SU-DHL-6 (cell line): ENCODE data around the gene ADSS2.

Source experiments
- H2AFZ ChIP-seq: fragments of 200-600 bp; sonication (generic); 2 replicates; pipeline ENCODE4 v1.6.1; 2014; ENCODE audit warnings: low read depth, mild to moderate bottlenecking, moderate library complexity, mixed read lengths, antibody characterized with exemption, low read length; ENCODE audit not compliant: severe bottlenecking
- H3F3A ChIP-seq: fragments of 200-600 bp; shearing (Covaris generic); 2 replicates; pipeline ENCODE4 v1.6.0; 2016; ENCODE audit warnings: antibody characterized with exemption, mild to moderate bottlenecking; ENCODE audit not compliant: insufficient read depth
- H3K27ac ChIP-seq: fragments of 200-600 bp; sonication (generic); 2 replicates; pipeline ENCODE4 v1.5.1; 2016; ENCODE audit warnings: low read depth, mild to moderate bottlenecking, low read length, moderate library complexity, mixed read lengths
- H3K27me3 ChIP-seq: fragments of 200-600 bp; sonication (generic), shearing (Covaris generic); 2 replicates; pipeline ENCODE4 v1.6.0; 2014; ENCODE audit warnings: mild to moderate bottlenecking, low read length
- H3K36me3 ChIP-seq: fragments of 200-600 bp; sonication (generic); 2 replicates; pipeline ENCODE4 v1.6.1; 2014; ENCODE audit warnings: mild to moderate bottlenecking, low read length, mixed read lengths
- H3K4me2 ChIP-seq: fragments of 300-600, 200-600 bp; shearing (Covaris generic), sonication (generic); 2 replicates; pipeline ENCODE4 v1.6.0; 2014; ENCODE audit warnings: low read length, low read depth, mild to moderate bottlenecking; ENCODE audit not compliant: poor library complexity, severe bottlenecking
- H3K4me3 ChIP-seq: fragments of 200-600 bp; sonication (generic); 2 replicates; pipeline ENCODE4 v1.5.1; 2014; ENCODE audit warnings: antibody characterized with exemption, low read length, mild to moderate bottlenecking, mixed read lengths; ENCODE audit not compliant: insufficient read depth, poor library complexity, severe bottlenecking
- H3K79me2 ChIP-seq: fragments of 200-600 bp; sonication (generic); 2 replicates; pipeline ENCODE4 v1.6.1; 2014; ENCODE audit warnings: mild to moderate bottlenecking, low read length, moderate library complexity; ENCODE audit not compliant: insufficient read depth
- H3K9ac ChIP-seq: fragments of 200-600 bp; sonication (generic); 2 replicates; pipeline ENCODE4 v1.7.0; 2014; ENCODE audit warnings: mild to moderate bottlenecking, low read length
- H3K9me2 ChIP-seq: fragments of 200-600 bp; sonication (generic); replicated peaks from 2 replicates; pipeline ENCODE4 v1.6.1; 2014; ENCODE audit warnings: low read length; ENCODE audit not compliant: insufficient read depth
- H3K9me3 ChIP-seq: fragments of 200-600 bp; sonication (generic); 2 replicates; pipeline ENCODE4 v1.6.1; 2014; ENCODE audit warnings: low read length, mixed read lengths; ENCODE audit not compliant: insufficient read depth
- H4K20me1 ChIP-seq: fragments of 200-600 bp; sonication (generic); 2 replicates; pipeline ENCODE4 v1.6.1; 2014; ENCODE audit warnings: low read depth, mild to moderate bottlenecking, antibody characterized with exemption, low read length, moderate library complexity, mixed read lengths
- EZH2phosphoT487 ChIP-seq: fragments of 200-600 bp; sonication (generic), shearing (Covaris generic); conservative IDR thresholded peaks from 2 replicates; pipeline ENCODE4 v1.6.1; 2018; ENCODE audit warnings: mild to moderate bottlenecking, antibody characterized with exemption, low read length, moderate library complexity, mixed read lengths
- TF ChIP-seq, protein P1 (sequence below): fragments of 200-600 bp; sonication (generic); IDR thresholded peaks from one replicate; pipeline ENCODE4 v1.5.1; 2017; ENCODE audit warnings: antibody characterized with exemption, mild to moderate bottlenecking, low read length, moderate library complexity; ENCODE audit not compliant: insufficient read depth, poor library complexity, severe bottlenecking

Gene ADSS2

DNA sequence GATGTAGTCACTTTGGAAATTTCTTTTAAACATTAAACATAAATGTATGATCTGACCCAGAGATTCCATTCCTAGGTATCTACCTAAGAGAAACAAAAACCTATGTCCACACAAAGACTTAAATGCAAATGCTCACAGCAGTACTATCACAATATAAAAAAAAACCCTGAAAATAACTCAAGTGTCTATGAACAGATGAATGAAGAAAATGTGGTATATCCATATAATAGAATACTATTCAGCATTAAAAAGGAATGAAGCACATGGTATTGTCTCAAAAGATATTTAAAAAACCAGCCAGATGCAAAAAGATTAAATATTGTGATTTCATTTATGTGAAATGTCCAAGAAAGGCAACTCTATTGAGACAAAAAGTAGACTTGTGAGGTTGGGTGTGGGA lies 48.3 kb downstream of the ADSS2 start:
- Histone ChIP-seq H3K79me2 (no peaks in the 10 kb centered on the region), H3K27ac (no peak overlapping the region), H3K27me3 (no peaks in the 10 kb centered on the region), H2AFZ (no peak overlapping the region), H3K36me3 (peaks cover 15% of the 10 kb centered on the region; the same call in 1 of the 2 replicates), H4K20me1 (no peaks in the 10 kb centered on the region), H3K9me2 (no peaks in the 10 kb centered on the region), H3K4me2 (no peak overlapping the region), H3K9me3 (no peaks in the 10 kb centered on the region), H3K4me3 (no peak overlapping the region), H3K9ac (no peak overlapping the region), H3F3A (peaks cover 5% of the 10 kb centered on the region; the same call in 1 of the 2 replicates)
- no peak for TF ChIP-seq EZH2phosphoT487
- TF ChIP-seq, protein P1, sequence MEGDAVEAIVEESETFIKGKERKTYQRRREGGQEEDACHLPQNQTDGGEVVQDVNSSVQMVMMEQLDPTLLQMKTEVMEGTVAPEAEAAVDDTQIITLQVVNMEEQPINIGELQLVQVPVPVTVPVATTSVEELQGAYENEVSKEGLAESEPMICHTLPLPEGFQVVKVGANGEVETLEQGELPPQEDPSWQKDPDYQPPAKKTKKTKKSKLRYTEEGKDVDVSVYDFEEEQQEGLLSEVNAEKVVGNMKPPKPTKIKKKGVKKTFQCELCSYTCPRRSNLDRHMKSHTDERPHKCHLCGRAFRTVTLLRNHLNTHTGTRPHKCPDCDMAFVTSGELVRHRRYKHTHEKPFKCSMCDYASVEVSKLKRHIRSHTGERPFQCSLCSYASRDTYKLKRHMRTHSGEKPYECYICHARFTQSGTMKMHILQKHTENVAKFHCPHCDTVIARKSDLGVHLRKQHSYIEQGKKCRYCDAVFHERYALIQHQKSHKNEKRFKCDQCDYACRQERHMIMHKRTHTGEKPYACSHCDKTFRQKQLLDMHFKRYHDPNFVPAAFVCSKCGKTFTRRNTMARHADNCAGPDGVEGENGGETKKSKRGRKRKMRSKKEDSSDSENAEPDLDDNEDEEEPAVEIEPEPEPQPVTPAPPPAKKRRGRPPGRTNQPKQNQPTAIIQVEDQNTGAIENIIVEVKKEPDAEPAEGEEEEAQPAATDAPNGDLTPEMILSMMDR, result no peak

DNA sequence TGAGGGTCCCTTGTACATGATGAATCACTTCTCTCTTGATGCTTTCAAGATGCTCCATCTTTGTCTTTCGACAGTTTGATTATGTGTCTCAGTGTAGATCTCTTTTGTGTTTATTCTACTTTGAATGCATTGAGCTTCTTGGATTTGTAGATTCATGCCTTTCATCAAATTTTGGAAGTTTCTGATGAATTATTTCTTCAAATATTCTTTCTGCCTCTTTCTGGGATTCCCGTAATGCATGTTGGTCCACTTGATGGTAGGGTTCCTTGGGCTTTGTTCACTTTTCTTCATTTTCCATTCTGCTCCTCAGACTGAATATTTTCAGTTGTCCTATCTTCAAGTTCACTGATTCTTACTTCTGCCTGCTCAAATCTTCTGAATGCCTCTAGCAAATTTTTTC lies 50.7 kb downstream of the ADSS2 start:
- no peak overlapping the region for H3K9ac ChIP-seq
- no peaks in the 10 kb centered on the region for H3K9me2 ChIP-seq
- H4K20me1 ChIP-seq, result no peaks in the 10 kb centered on the region
- no peaks in the 10 kb centered on the region for H3K79me2 ChIP-seq
- TF ChIP-seq, protein P1, result no peak
- no peak for TF ChIP-seq EZH2phosphoT487
- H3K4me3 ChIP-seq, result no peak overlapping the region
- no peaks in the 10 kb centered on the region for H3K27me3 ChIP-seq
- no peak overlapping the region for H3K27ac ChIP-seq
- no peak overlapping the region for H3K4me2 ChIP-seq
- no peak overlapping the region for H2AFZ ChIP-seq
- H3K9me3 ChIP-seq, result no peaks in the 10 kb centered on the region
- H3K36me3 ChIP-seq, result peaks cover 10% of the 10 kb centered on the region; the same call in 1 of the 2 replicates
- H3F3A ChIP-seq, result peaks cover 5% of the 10 kb centered on the region; the same call in 1 of the 2 replicates

DNA sequence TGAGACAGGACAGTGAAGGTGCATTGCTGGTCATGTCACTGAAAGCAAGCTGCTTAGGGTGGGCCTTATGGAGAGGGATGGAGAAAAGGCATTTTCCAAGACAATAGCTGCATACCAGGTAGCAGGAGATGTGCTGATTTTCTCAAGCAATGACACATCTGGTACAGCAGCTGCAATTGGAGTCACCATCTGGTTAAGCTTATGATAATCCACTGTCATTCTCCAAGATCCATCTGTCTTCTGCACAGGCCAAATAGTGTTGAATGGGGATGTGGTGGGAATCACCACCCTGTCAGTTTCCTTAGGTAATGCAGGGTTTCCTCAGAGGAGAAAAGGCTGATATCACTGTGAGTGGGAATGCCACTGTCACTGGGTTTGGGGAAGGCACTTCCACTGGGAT lies 54.6 kb downstream of the ADSS2 start:
- Histone ChIP-seq H3K36me3 (no peaks in the 10 kb centered on the region), H2AFZ (no peak overlapping the region), H3K9me2 (no peaks in the 10 kb centered on the region), H3F3A (peaks cover 5% of the 10 kb centered on the region; the same call in 1 of the 2 replicates), H3K4me3 (no peak overlapping the region), H3K27me3 (no peaks in the 10 kb centered on the region), H4K20me1 (no peaks in the 10 kb centered on the region), H3K9me3 (no peaks in the 10 kb centered on the region), H3K9ac (no peak overlapping the region), H3K4me2 (no peak overlapping the region), H3K27ac (no peak overlapping the region), H3K79me2 (no peaks in the 10 kb centered on the region)
- TF ChIP-seq EZH2phosphoT487, result no peak
- TF ChIP-seq, protein P1, result no peak
